ENCODE measurements around the gene BAIAP2L2. TPM values are rescaled to one million over a fixed set of nuclear protein-coding genes. Genes with fewer than 3 reads are reported as not detected.

The BAIAP2L2 gene
- total RNA-seq, 2 donors from 2014 or later, result 1.3 to 1.4 TPM

DNA sequence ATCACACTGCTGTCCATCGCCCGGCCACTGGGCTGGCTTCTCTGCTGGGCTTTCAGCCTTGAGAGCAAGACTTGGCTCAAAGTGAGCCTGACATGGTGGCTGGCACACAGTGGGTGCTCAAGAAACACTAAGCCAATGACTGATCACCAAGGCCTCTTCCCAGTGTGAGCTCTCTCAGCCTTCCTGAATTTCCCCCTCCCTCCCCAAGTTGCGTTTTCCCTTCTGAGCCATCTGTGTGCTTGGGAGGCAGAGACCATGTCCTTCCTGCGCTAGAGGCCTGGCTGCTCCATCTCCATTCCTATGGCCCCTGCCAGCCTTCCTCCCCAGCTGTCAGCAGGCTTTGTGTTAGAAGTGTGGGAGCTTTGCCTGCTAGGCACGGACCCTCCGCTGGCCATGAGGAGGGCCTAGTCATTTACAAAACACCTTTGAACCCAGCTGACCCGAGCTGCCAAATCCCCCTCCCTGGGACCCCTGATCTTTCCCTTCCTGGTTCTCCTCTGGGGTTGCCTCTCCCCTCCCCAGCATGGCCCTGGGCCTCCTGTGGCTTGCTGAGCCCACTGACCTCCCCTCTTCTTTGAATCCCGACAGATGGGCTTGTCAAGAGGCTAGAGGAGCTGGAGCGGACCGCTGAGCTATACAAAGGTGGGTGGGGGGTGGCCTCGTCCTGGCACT is 40.1 kb downstream of the BAIAP2L2 start:
- peaks cover 0 to 1% of the 10 kb centered on the region in 2 donors for H3K36me3 Mint-ChIP-seq (ENCODE audit: insufficient read depth in 2 of 2)
- H3K27ac Mint-ChIP-seq, result no peak overlapping the region
- no peak overlapping the region for H3K4me3 Mint-ChIP-seq
- no peaks in the 10 kb centered on the region for H3K4me1 Mint-ChIP-seq (ENCODE audit: low read depth)
- no peaks in the 10 kb centered on the region for H3K27me3 Mint-ChIP-seq (ENCODE audit: low read depth)
- H3K9me3 Mint-ChIP-seq, result no peaks in the 10 kb centered on the region
- no peak for ATAC-seq (replicated peaks in 1 of 2)
- no peak for DNase-seq

- no peak overlapping the region for H3K4me3 Mint-ChIP-seq
- no peaks in the 10 kb centered on the region for H3K4me1 Mint-ChIP-seq (ENCODE audit: low read depth)
- DNase-seq (no peak), ATAC-seq (replicated peaks in 1 of 2) (no peak)
- H3K9me3 Mint-ChIP-seq, result no peaks in the 10 kb centered on the region
- H3K27me3 Mint-ChIP-seq (ENCODE audit: low read depth), result no peaks in the 10 kb centered on the region
- H3K36me3 Mint-ChIP-seq (ENCODE audit: insufficient read depth in 2 of 2), result peaks cover 0 to 1% of the 10 kb centered on the region in 2 donors
- no peak overlapping the region for H3K27ac Mint-ChIP-seq
These were observed 40.9 kb downstream of the BAIAP2L2 start for GRCh38 chr22:38069372-38070249.

- Mint-ChIP-seq H3K27ac (no peak overlapping the region), H3K27me3 (ENCODE audit: low read depth) (no peaks in the 10 kb centered on the region), H3K9me3 (no peaks in the 10 kb centered on the region), H3K4me1 (ENCODE audit: low read depth) (no peaks in the 10 kb centered on the region), H3K36me3 (ENCODE audit: insufficient read depth in 2 of 2) (peaks cover 0 to 1% of the 10 kb centered on the region in 2 donors), H3K4me3 (no peak overlapping the region)
- DNase-seq (no peak), ATAC-seq (replicated peaks in 1 of 2) (no peak)
These were observed 41.7 kb downstream of the BAIAP2L2 start for GRCh38 chr22:38068641-38069371.

DNA sequence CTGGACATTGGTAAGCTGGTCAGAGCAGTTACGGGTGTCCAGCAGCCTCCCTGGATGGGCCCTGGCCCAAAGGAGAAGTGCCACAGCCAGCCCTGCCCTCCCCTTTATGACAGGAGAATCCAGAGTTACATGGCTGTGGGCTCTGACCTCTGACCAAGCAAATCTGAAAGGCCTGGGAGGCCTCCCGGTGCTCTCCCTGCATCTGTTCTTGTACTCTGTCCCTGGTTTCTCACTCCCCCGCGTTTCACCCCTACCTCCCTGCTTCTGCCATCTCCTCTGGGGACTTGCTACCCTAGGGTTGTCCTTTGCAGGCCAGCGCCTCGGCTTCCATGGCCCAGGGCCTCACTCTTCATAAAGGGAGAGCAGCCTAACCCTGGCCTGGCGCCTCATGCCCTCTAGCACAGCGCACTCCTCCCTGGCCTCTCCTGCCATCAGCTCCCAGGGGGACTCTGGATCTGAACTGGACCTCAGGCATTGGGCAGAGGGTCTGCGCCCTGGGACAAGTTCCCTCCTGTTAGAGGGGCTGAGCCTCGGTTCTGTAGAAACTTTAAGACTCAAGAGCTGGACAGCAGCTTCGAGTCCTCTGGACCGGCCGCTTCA is 42.6 kb downstream of the BAIAP2L2 start:
- Mint-ChIP-seq H3K4me1 (ENCODE audit: low read depth) (no peaks in the 10 kb centered on the region), H3K27ac (no peak overlapping the region), H3K27me3 (ENCODE audit: low read depth) (no peaks in the 10 kb centered on the region), H3K9me3 (no peaks in the 10 kb centered on the region), H3K36me3 (ENCODE audit: insufficient read depth in 2 of 2) (peaks cover 0 to 1% of the 10 kb centered on the region in 2 donors), H3K4me3 (no peak overlapping the region)
- no peak for ATAC-seq (replicated peaks in 1 of 2)
- DNase-seq, result no peak

DNA sequence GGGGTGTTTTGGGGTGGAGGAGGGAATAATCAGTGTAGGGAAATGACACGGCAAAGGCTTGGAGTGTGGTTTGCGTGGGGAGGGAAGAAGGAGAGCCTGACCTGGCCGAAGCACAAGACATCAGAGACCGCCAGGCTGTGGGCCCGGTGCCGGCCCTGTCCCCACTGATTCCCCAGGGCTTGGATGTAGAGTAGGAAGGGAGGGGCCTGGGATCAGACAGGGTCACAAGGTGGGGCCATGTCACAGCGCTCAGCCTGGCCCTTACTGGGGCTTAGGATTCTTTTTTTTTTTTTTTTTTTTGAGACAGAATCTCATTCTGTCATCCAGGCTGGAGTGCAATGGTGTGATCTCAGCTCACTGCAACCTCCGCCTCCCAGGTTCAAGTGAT is 43.5 kb downstream of the BAIAP2L2 start:
- Mint-ChIP-seq H3K4me1 (ENCODE audit: low read depth) (no peaks in the 10 kb centered on the region), H3K36me3 (ENCODE audit: insufficient read depth in 2 of 2) (peaks cover 3 to 4% of the 10 kb centered on the region in 2 donors), H3K4me3 (no peak overlapping the region), H3K27me3 (ENCODE audit: low read depth) (no peaks in the 10 kb centered on the region), H3K9me3 (no peaks in the 10 kb centered on the region), H3K27ac (no peak overlapping the region)
- ATAC-seq (replicated peaks in 1 of 2) (no peak), DNase-seq (no peak)

GRCh38 chr22:38066381-38067027 is 44.0 kb downstream of the BAIAP2L2 start:
- no peak for ATAC-seq (replicated peaks in 1 of 2)
- H3K9me3 Mint-ChIP-seq, result no peaks in the 10 kb centered on the region
- H3K4me3 Mint-ChIP-seq, result no peak overlapping the region
- no peaks in the 10 kb centered on the region for H3K4me1 Mint-ChIP-seq (ENCODE audit: low read depth)
- peaks cover 3 to 6% of the 10 kb centered on the region in 2 donors for H3K36me3 Mint-ChIP-seq (ENCODE audit: insufficient read depth in 2 of 2)
- no peaks in the 10 kb centered on the region for H3K27me3 Mint-ChIP-seq (ENCODE audit: low read depth)
- no peak for DNase-seq
- H3K27ac Mint-ChIP-seq, result no peak overlapping the region

- H3K36me3 Mint-ChIP-seq (ENCODE audit: insufficient read depth in 2 of 2), result peaks cover 3 to 6% of the 10 kb centered on the region in 2 donors
- no peak overlapping the region for H3K27ac Mint-ChIP-seq
- no peak overlapping the region for H3K4me3 Mint-ChIP-seq
- H3K9me3 Mint-ChIP-seq, result no peaks in the 10 kb centered on the region
- DNase-seq (no peak), ATAC-seq (replicated peaks in 1 of 2) (no peak)
- H3K4me1 Mint-ChIP-seq (ENCODE audit: low read depth), result no peaks in the 10 kb centered on the region
- H3K27me3 Mint-ChIP-seq (ENCODE audit: low read depth), result no peaks in the 10 kb centered on the region
These were observed 44.9 kb downstream of the BAIAP2L2 start for GRCh38 chr22:38065539-38065938.

DNA sequence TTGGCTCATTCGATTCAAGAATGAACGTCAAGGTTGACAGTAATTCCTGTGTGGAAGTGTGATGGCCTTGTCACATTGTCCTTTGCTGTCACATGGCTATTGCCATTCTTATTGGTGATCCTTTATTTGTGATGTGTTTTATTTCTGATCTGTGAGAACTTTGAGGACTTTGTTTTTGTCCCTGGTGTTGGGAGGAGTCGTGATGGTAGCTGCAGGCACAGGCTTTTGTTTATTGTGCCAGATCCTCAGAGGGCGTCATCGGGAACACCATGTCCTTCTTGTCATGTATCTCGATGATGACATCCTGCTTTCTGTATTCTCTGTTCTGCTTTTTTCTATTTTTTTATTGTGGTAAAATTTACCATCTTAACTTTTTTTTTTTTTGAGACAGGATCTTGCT is 47.7 kb downstream of the BAIAP2L2 start:
- H3K4me3 Mint-ChIP-seq, result no peak overlapping the region
- no peaks in the 10 kb centered on the region for H3K9me3 Mint-ChIP-seq
- peaks cover 3 to 7% of the 10 kb centered on the region in 2 donors for H3K36me3 Mint-ChIP-seq (ENCODE audit: insufficient read depth in 2 of 2)
- no peak for DNase-seq
- H3K27me3 Mint-ChIP-seq (ENCODE audit: low read depth), result no peaks in the 10 kb centered on the region
- H3K4me1 Mint-ChIP-seq (ENCODE audit: low read depth), result peaks cover 5% of the 10 kb centered on the region
- no peak for ATAC-seq (replicated peaks in 1 of 2)
- no peak overlapping the region for H3K27ac Mint-ChIP-seq

DNA sequence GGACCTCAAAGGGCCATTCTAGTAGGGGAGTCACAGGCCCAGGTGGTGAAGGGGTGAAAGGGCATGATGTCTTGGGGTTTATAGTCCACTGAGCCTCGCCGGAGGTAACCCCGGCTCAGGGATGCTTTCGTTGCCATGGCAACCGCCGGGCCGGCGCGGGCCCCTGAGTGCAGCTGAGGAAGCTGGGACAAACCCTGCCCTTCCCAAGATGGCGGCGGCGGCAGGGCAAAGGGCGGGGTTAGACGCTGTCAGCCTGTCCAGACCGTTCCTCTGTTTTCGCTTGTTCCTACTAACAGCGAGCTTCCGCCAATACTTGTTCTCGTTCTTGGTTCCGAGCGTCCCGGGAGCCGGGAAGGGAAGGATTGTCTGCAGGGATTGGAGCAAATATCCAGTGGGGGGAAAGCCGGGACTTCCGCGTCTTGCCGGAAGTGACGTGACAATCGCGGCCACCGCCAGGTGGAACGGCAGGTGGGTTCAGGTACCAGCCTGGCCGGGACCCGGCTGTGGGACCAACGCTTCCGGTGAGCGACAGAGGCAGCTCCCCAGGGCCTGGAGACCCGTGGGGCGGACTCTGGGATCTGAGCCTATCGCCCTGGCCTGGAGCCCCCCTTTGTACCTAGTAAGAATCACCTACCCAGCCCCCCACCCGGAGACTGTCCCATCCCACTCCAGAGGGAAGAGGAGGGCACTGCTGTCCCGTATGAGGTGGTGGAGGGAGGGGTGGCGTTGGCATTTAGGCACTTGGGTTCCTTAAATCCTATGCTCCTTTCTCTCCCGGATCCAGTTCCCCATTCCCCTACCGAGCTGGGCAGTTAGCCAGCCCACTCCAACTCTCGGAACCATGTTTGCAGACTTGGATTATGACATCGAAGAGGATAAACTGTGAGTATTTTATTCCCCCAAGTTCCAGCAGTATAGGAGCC is 53.3 kb downstream of the BAIAP2L2 start, which contains the start of gene PICK1:
PICK1 (plus strand) TSS at position 436 of the 923 bp plus-strand sequence; CDS start at position 842, 406 bp downstream.
- no peaks in the 10 kb centered on the region for H3K9me3 Mint-ChIP-seq
- H3K27me3 Mint-ChIP-seq (ENCODE audit: low read depth), result no peaks in the 10 kb centered on the region
- H3K36me3 Mint-ChIP-seq (ENCODE audit: insufficient read depth in 2 of 2), result peaks cover 0 to 5% of the 10 kb centered on the region in 2 donors
- H3K4me3 Mint-ChIP-seq, result peak within 1 kb of the TSS; percentile 86 to 91
- ATAC-seq (replicated peaks in 1 of 2) (peak; percentile 89), DNase-seq (peak; percentile 84 to 87)
- H3K4me1 Mint-ChIP-seq (ENCODE audit: low read depth), result peaks cover 23% of the 10 kb centered on the region
- peak within 1 kb of the TSS; percentile 92 for H3K27ac Mint-ChIP-seq

- ATAC-seq (replicated peaks in 1 of 2) (peak; percentile 78 to 80), DNase-seq (peak; percentile 80)
- H3K27ac Mint-ChIP-seq, result no peak overlapping the region
- H3K9me3 Mint-ChIP-seq, result no peaks in the 10 kb centered on the region
- H3K4me3 Mint-ChIP-seq, result no peak overlapping the region
- peaks cover 18% of the 10 kb centered on the region for H3K4me1 Mint-ChIP-seq (ENCODE audit: low read depth)
- H3K27me3 Mint-ChIP-seq (ENCODE audit: low read depth), result no peaks in the 10 kb centered on the region
- no peaks in the 10 kb centered on the region for H3K36me3 Mint-ChIP-seq (ENCODE audit: insufficient read depth in 2 of 2)
These were observed 58.3 kb downstream of the BAIAP2L2 start for GRCh38 chr22:38051900-38052862.

- no peaks in the 10 kb centered on the region for H3K27me3 Mint-ChIP-seq (ENCODE audit: low read depth)
These were observed 59.2 kb downstream of the BAIAP2L2 start for GRCh38 chr22:38051261-38051660.

More at GRCh38 chr22:38051261-38051660, 59.2 kb downstream of the BAIAP2L2 start:
- H3K4me3 Mint-ChIP-seq, result no peak overlapping the region
- ATAC-seq (replicated peaks in 1 of 2) (no peak), DNase-seq (no peak)
- no peak overlapping the region for H3K27ac Mint-ChIP-seq
- H3K9me3 Mint-ChIP-seq, result no peaks in the 10 kb centered on the region
- H3K4me1 Mint-ChIP-seq (ENCODE audit: low read depth), result peaks cover 9% of the 10 kb centered on the region
- H3K36me3 Mint-ChIP-seq (ENCODE audit: insufficient read depth in 2 of 2), result no peaks in the 10 kb centered on the region
